ENCODE measurements around the gene SMARCB1. TPM values are rescaled to one million over a fixed set of nuclear protein-coding genes. Genes with fewer than 3 reads are reported as not detected.

SMARCB1 gene
- total and polyA plus RNA-seq, 8 donors = 52.4 to 166 (median 138) TPM

- no peak overlapping the region for H3K27ac ChIP-seq
Observed at GRCh38 chr22:23874871-23875270, 88.1 kb downstream of the SMARCB1 start.

GRCh38 chr22:23875801-23876200, 89.0 kb downstream of the SMARCB1 start:
- Histone ChIP-seq H3K4me1 (no peaks in the 10 kb centered on the region), H3K4me3 (no peak overlapping the region), H3K27ac (no peak overlapping the region), H3K9me3 (no peaks in the 10 kb centered on the region), H3K27me3 (no peaks in the 10 kb centered on the region), H3K36me3 (peaks cover 0 to 13% of the 10 kb centered on the region in 2 donors)
- DNase-seq = no peak
- ATAC-seq = no peak
- intact Hi-C loops (cut with DNase I) = no loop called here
- no peak for TF ChIP-seq CTCF (IDR thresholded peaks at IDR 0.05)

More at GRCh38 chr22:23874871-23875270, 88.1 kb downstream of the SMARCB1 start:
- intact Hi-C loops (cut with DNase I) = no loop called here
- Histone ChIP-seq H3K4me3 (no peak overlapping the region), H3K4me1 (no peaks in the 10 kb centered on the region), H3K9me3 (no peaks in the 10 kb centered on the region), H3K36me3 (peaks cover 0 to 13% of the 10 kb centered on the region in 2 donors), H3K27me3 (no peaks in the 10 kb centered on the region)
- ATAC-seq (no peak), DNase-seq (no peak)
- no peak for TF ChIP-seq CTCF (IDR thresholded peaks at IDR 0.05)

GRCh38 chr22:23877566-23877965, 90.8 kb downstream of the SMARCB1 start:
- Histone ChIP-seq H3K4me1 (no peaks in the 10 kb centered on the region), H3K36me3 (peaks cover 0 to 16% of the 10 kb centered on the region in 2 donors), H3K9me3 (no peaks in the 10 kb centered on the region), H3K27ac (no peak overlapping the region), H3K4me3 (no peak overlapping the region), H3K27me3 (no peaks in the 10 kb centered on the region)
- no peak for ATAC-seq
- intact Hi-C loops (cut with DNase I) = no loop called here
- TF ChIP-seq CTCF (IDR thresholded peaks at IDR 0.05) = no peak
- no peak for DNase-seq

GRCh38 chr22:23878219-23878618, 91.5 kb downstream of the SMARCB1 start:
- Histone ChIP-seq H3K36me3 (peaks cover 0 to 16% of the 10 kb centered on the region in 2 donors), H3K4me3 (no peak overlapping the region), H3K4me1 (no peaks in the 10 kb centered on the region), H3K27me3 (no peaks in the 10 kb centered on the region), H3K27ac (no peak overlapping the region), H3K9me3 (no peaks in the 10 kb centered on the region)
- intact Hi-C loops (cut with DNase I) = no loop called here
- ATAC-seq (no peak), DNase-seq (no peak)
- TF ChIP-seq CTCF (IDR thresholded peaks at IDR 0.05) = no peak

GRCh38 chr22:23882370-23882769, 95.6 kb downstream of the SMARCB1 start:
- H3K27ac ChIP-seq = no peak overlapping the region

More at GRCh38 chr22:23882370-23882769, 95.6 kb downstream of the SMARCB1 start:
- Histone ChIP-seq H3K27me3 (no peaks in the 10 kb centered on the region), H3K4me1 (no peaks in the 10 kb centered on the region), H3K9me3 (no peaks in the 10 kb centered on the region), H3K36me3 (peaks cover 0 to 10% of the 10 kb centered on the region in 2 donors), H3K4me3 (no peak overlapping the region)
- DNase-seq (no peak), ATAC-seq (no peak)
- no peak for TF ChIP-seq CTCF (IDR thresholded peaks at IDR 0.05)
- intact Hi-C loops (cut with DNase I) = no loop called here
